GM12891 (cell line): Measurements from ENCODE around the gene SLC22A31.
"Not testable (repeated sequence)": the region's sequence is repeated elsewhere in the genome, so short reads cannot be mapped to it uniquely, and the experiment has no call there.

Experiments
- DNase-seq: peaks from one replicate; pipeline ENCODE4 v3.0.0; 2011; ENCODE audit warnings: low spot score; ENCODE audit not compliant: insufficient read length
- FAIRE-seq: peaks from 2 replicates; lab custom pipeline; 2011; peaks lifted over from hg19 to GRCh38; lab: Jason Lieb, UNC
- PAX5 ChIP-seq: IDR thresholded peaks from 2 replicates; pipeline ENCODE4 v1.6.1; 2011; ENCODE audit warnings: low read length, moderate library complexity, mild to moderate bottlenecking; ENCODE audit not compliant: insufficient read depth, severe bottlenecking
- POLR2A ChIP-seq: IDR thresholded peaks from 2 replicates; pipeline ENCODE4 v1.6.1; 2011; ENCODE audit warnings: low read depth, low read length, control low read depth
- POLR2AphosphoS5 ChIP-seq: IDR thresholded peaks from 2 replicates; pipeline ENCODE4 v1.6.1; 2011; ENCODE audit warnings: low read depth, low read length, control low read depth
- POU2F2 ChIP-seq: IDR thresholded peaks from 2 replicates; pipeline ENCODE4 v1.6.1; 2011; ENCODE audit warnings: low read depth, mild to moderate bottlenecking, control low read depth, low read length, moderate library complexity
- SPI1 ChIP-seq: IDR thresholded peaks from 2 replicates; pipeline ENCODE4 v1.6.1; 2011; ENCODE audit warnings: low read depth, low read length, control low read depth
- TAF1 ChIP-seq: IDR thresholded peaks from 2 replicates; pipeline ENCODE4 v1.6.1; 2011; ENCODE audit warnings: low read depth, low read length, control low read depth

Gene SLC22A31

GRCh38 chr16:89172171-89172527 is 28.2 kb downstream of the SLC22A31 start:
- FAIRE-seq: no peak
- no peak for TF ChIP-seq PAX5
- TF ChIP-seq POLR2A: no peak
- no peak for TF ChIP-seq TAF1
- TF ChIP-seq POLR2AphosphoS5: no peak
- no peak for TF ChIP-seq SPI1
- no peak for TF ChIP-seq POU2F2
- DNase-seq: no peak

GRCh38 chr16:89171216-89172170 is 28.8 kb downstream of the SLC22A31 start, which contains the start of gene CDH15:
Gene CDH15 (plus strand): TSS chr16:89171748. CDS start chr16:89171832, 84 bp downstream.
- TF ChIP-seq PAX5 (no peak), SPI1 (no peak), POLR2AphosphoS5 (no peak)
- FAIRE-seq (peak; percentile 99), DNase-seq (peak; percentile 99)

GRCh38 chr16:89170346-89171215 is 29.8 kb downstream of the SLC22A31 start:
- TF ChIP-seq POLR2A: no peak
- TF ChIP-seq POLR2AphosphoS5: no peak
- no peak for TF ChIP-seq PAX5
- TF ChIP-seq SPI1: no peak
- TF ChIP-seq TAF1: no peak
- no peak for TF ChIP-seq POU2F2
- DNase-seq: no peak
- no peak for FAIRE-seq

- no peak for FAIRE-seq
- TF ChIP-seq POU2F2 (no peak), POLR2AphosphoS5 (no peak), PAX5 (no peak), SPI1 (no peak), TAF1 (no peak), POLR2A (no peak)
- DNase-seq: no peak
Measured at GRCh38 chr16:89169778-89170177, 30.6 kb downstream of the SLC22A31 start.

- no peak for DNase-seq
- FAIRE-seq: no peak
- TF ChIP-seq SPI1 (no peak), TAF1 (no peak), POLR2AphosphoS5 (no peak), PAX5 (no peak), POU2F2 (no peak), POLR2A (no peak)
Measured at GRCh38 chr16:89168381-89169189, 31.8 kb downstream of the SLC22A31 start.

- DNase-seq (peak; percentile 91), FAIRE-seq (peak; percentile 94)
- TF ChIP-seq POU2F2 (0 out of 2 replicates have a peak, but pooled peaks have one; percentile 60), TAF1 (no peak), SPI1 (no peak), PAX5 (peak; percentile 37), POLR2AphosphoS5 (no peak), POLR2A (no peak)
Measured at GRCh38 chr16:89167425-89167941, 32.9 kb downstream of the SLC22A31 start.

GRCh38 chr16:89166696-89167424 is 33.5 kb downstream of the SLC22A31 start:
- no peak for TF ChIP-seq POU2F2
- no peak for TF ChIP-seq POLR2AphosphoS5
- no peak for TF ChIP-seq PAX5
- no peak for TF ChIP-seq SPI1
- no peak for TF ChIP-seq TAF1
- no peak for TF ChIP-seq POLR2A
- no peak for FAIRE-seq
- no peak for DNase-seq

GRCh38 chr16:89165681-89165979 is 34.7 kb downstream of the SLC22A31 start:
- DNase-seq, FAIRE-seq: not testable (repeated sequence)
